Esophagus muscularis mucosa (tissue), 3 donors: Measurements from ENCODE around the gene RCOR3.
A peak's percentile ranks its signal among the peaks of the same experiment; 100 is the strongest.

ENCODE experiments used
- EP300 ChIP-seq: sonication (generic); formaldehyde crosslinking; IDR thresholded peaks from one replicate; pipeline ENCODE4 v1.6.1; 2017; ENCODE audit warnings: antibody characterized with exemption
- POLR2A ChIP-seq: fragments of 450-650 bp; IDR thresholded peaks from one replicate; pipeline ENCODE4 v1.6.1; 2017; ENCODE audit warnings: antibody characterized with exemption, moderate library complexity, mild to moderate bottlenecking, low read depth
- POLR2AphosphoS5 ChIP-seq, 2 donors: sonication (generic); formaldehyde crosslinking; IDR thresholded peaks; one replicate each; pipeline ENCODE4 v1.6.1; 2017; ENCODE audit warnings: antibody characterized with exemption in 2 of 2

DNA sequence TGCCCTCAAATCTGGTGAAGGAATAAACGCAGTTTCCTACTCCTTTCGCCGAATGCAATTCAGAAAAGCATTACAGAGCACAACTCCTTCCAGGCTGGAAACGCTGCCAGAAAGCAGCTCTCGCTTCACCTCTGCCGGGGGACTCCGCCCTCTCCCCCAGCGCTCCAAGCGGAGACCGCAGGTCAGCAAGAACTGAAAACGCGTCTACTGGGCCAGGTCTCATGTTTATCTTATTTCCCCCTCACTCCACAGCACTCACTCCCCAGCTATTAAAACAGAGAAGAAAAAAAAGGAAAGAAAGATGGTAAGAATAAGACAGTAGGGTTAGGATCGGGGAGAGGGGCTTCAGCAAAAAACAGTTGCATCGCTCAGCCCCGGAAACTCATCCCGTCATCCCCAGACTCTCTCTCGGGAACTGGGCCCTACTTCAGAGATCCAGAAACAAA is 833 bp upstream of the RCOR3 start:
- TF ChIP-seq EP300 (no peak), POLR2AphosphoS5 (IDR thresholded peaks at IDR 0.05) (peak in 1 of 2 donors; percentile 19), POLR2A (no peak)
